Fibroblast of mammary gland (primary cell): ENCODE data around the gene TPM2.

Experiments used
- DNase-seq: peaks from one replicate; pipeline ENCODE4 v3.0.0-alpha.2; 2010; ENCODE audit warnings: low read depth
- H3K4me3 ChIP-seq: 2 replicates; pipeline ENCODE4 v1.5.1; 2011; ENCODE audit warnings: low read depth, mild to moderate bottlenecking, low read length, moderate library complexity; ENCODE audit not compliant: control insufficient read depth
- CTCF ChIP-seq: conservative IDR thresholded peaks from 2 replicates; pipeline ENCODE4 v1.5.1; 2011; ENCODE audit warnings: low read depth, low read length, inconsistent platforms; ENCODE audit not compliant: control insufficient read depth, insufficient read depth

The TPM2 gene

GRCh38 chr9:35719546-35719945 is 29.8 kb upstream of the TPM2 start:
- DNase-seq = no peak
- H3K4me3 ChIP-seq = no peak overlapping the region
- TF ChIP-seq CTCF = no peak

- TF ChIP-seq CTCF = no peak
- no peak overlapping the region for H3K4me3 ChIP-seq
- peak; percentile 32 for DNase-seq
Measured at GRCh38 chr9:35718721-35719511, 29.2 kb upstream of the TPM2 start.

- TF ChIP-seq CTCF = no peak
- no peak overlapping the region for H3K4me3 ChIP-seq
Measured at GRCh38 chr9:35717132-35717870, 27.6 kb upstream of the TPM2 start.

GRCh38 chr9:35716230-35716629 is 26.5 kb upstream of the TPM2 start:
- no peak for DNase-seq
- no peak overlapping the region for H3K4me3 ChIP-seq
- no peak for TF ChIP-seq CTCF

More at GRCh38 chr9:35717132-35717870, 27.6 kb upstream of the TPM2 start:
- DNase-seq = no peak

GRCh38 chr9:35714579-35715252 is 25.0 kb upstream of the TPM2 start:
- no peak for TF ChIP-seq CTCF

GRCh38 chr9:35714123-35714522 is 24.4 kb upstream of the TPM2 start:
- no peak overlapping the region for H3K4me3 ChIP-seq
- no peak for TF ChIP-seq CTCF
- no peak for DNase-seq

More at GRCh38 chr9:35714579-35715252, 25.0 kb upstream of the TPM2 start:
- DNase-seq = no peak
- no peak overlapping the region for H3K4me3 ChIP-seq
